NCI-H146 (cell line): ENCODE results near the gene BTBD16.
A peak's percentile ranks its signal among the peaks of the same experiment; 100 is the strongest.

ENCODE experiments used
- DNase-seq: peaks from one replicate; lab custom pipeline; 2025; lab: John Stamatoyannopoulos, UW

The BTBD16 gene

GRCh38 chr10:122271076-122271475, at the start of gene BTBD16:
BTBD16 (plus strand) TSS chr10:122271296; CDS start chr10:122275082, 3,786 bp downstream.
- no peak for DNase-seq

- DNase-seq = no peak
Measured at GRCh38 chr10:122221958-122222357, 49.1 kb upstream of the BTBD16 start.

- DNase-seq = no peak
Measured at GRCh38 chr10:122222638-122223037, 48.5 kb upstream of the BTBD16 start.

GRCh38 chr10:122224159-122224558, 46.9 kb upstream of the BTBD16 start:
- DNase-seq = no peak

- DNase-seq = no peak
Measured at GRCh38 chr10:122225330-122225729, 45.8 kb upstream of the BTBD16 start.

GRCh38 chr10:122227754-122228153, 43.3 kb upstream of the BTBD16 start:
- DNase-seq = no peak

- no peak for DNase-seq
Measured at GRCh38 chr10:122229666-122230065, 41.4 kb upstream of the BTBD16 start.

GRCh38 chr10:122230222-122230621, 40.9 kb upstream of the BTBD16 start:
- no peak for DNase-seq

- DNase-seq = no peak
Measured at GRCh38 chr10:122232769-122233168, 38.3 kb upstream of the BTBD16 start.

- peak; percentile 65 for DNase-seq
Measured at GRCh38 chr10:122233857-122234348, 37.2 kb upstream of the BTBD16 start.

- peak; percentile 87 for DNase-seq
Measured at GRCh38 chr10:122234416-122234815, 36.7 kb upstream of the BTBD16 start.

- peak; percentile 55 for DNase-seq
Measured at GRCh38 chr10:122236690-122237306, 34.3 kb upstream of the BTBD16 start.

GRCh38 chr10:122237331-122237990, 33.6 kb upstream of the BTBD16 start:
- peak; percentile 74 for DNase-seq

- no peak for DNase-seq
Measured at GRCh38 chr10:122239578-122240257, 31.4 kb upstream of the BTBD16 start.

GRCh38 chr10:122240401-122240800, 30.7 kb upstream of the BTBD16 start:
- no peak for DNase-seq

GRCh38 chr10:122241836-122242235, 29.3 kb upstream of the BTBD16 start:
- DNase-seq = no peak

- no peak for DNase-seq
Measured at GRCh38 chr10:122243550-122243949, 27.5 kb upstream of the BTBD16 start.

- DNase-seq = peak; percentile 41
Measured at GRCh38 chr10:122244001-122244975, 26.8 kb upstream of the BTBD16 start.

GRCh38 chr10:122245136-122245535, 26.0 kb upstream of the BTBD16 start:
- DNase-seq = peak; percentile 30

- no peak for DNase-seq
Measured at GRCh38 chr10:122245897-122246296, 25.2 kb upstream of the BTBD16 start.

GRCh38 chr10:122246830-122247520, 24.1 kb upstream of the BTBD16 start:
- no peak for DNase-seq
